ENCODE measurements around the gene SND1. TPM values are rescaled to one million over a fixed set of nuclear protein-coding genes. Genes with fewer than 3 reads are reported as not detected.

Gene SND1
- total and polyA plus RNA-seq, 5 donors from 2014 or later, result 84.4 to 121 (median 86.9) TPM

DNA sequence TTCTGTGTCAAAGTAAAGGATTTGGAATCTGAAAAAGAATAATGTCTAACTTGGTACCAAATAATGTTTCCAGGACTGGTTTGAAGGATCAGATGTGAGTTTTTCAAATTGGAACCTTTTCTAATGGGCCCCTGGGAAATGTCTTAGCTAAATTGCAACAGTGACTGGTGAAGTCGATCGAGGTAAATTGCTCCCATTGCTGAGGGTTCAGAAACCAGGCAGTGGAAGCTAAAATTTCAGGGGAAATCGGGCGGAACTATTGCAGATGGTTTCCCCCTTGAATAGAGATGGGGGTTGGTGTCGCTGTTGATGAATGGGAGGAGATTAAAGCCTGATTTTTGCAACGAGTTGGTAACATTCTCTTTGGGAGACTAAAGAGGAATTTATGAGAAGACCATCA lies 112.7 kb downstream of the SND1 start:
- Mint-ChIP-seq H3K9me3 (peaks cover 0 to 2% (median 0%) of the 10 kb centered on the region in 7 donors), H3K36me3 (peaks cover 12% of the 10 kb centered on the region), H3K4me3 (no peak overlapping the region), H3K4me1 (peaks cover 19 to 41% (median 37%) of the 10 kb centered on the region in 4 donors), H3K27ac (no peak overlapping the region), H3K27me3 (no peaks in the 10 kb centered on the region)
- H3K4me1 ChIP-seq (ENCODE audit: control insufficient read depth, insufficient read depth, low read length, poor library complexity, severe bottlenecking), result no peaks in the 10 kb centered on the region
- no peak overlapping the region for H3K27ac ChIP-seq (ENCODE audit: insufficient read depth, low read length, poor library complexity, severe bottlenecking)
- no peaks in the 10 kb centered on the region for H3K36me3 ChIP-seq (ENCODE audit: control insufficient read depth, insufficient read depth, low read length)
- DNase-seq (no peak), ATAC-seq (ENCODE audit: low read depth in 2 of 2) (no peak)
- no peak overlapping the region for H3K4me3 ChIP-seq (ENCODE audit: low read depth, low read length)
- no peaks in the 10 kb centered on the region for H3K27me3 ChIP-seq (ENCODE audit: control insufficient read depth, insufficient read depth, low read length)
- H3K9me3 ChIP-seq (ENCODE audit: control insufficient read depth in 2 of 2, low read length in 2 of 2), result no peaks in the 10 kb centered on the region

DNA sequence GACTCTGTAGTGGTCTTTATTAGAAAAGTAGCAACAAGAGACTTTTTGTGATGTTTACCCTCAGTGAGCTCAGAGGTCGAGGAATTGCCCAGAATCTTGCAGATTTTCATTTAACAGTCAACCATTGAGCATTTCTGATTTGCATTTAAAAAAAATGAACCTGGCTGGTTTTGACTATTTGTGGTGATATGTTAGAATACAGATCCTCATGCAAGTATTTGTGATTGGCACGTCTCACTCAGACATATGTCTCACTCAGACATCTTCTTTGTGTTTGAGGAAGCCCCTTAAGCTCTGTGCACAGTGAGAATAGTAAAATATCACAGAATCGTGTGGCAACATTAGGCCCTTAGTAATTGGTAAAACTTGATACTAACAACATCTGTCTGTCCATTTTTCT lies 113.2 kb downstream of the SND1 start:
- no peak overlapping the region for H3K27ac Mint-ChIP-seq
- no peaks in the 10 kb centered on the region for H3K27me3 Mint-ChIP-seq
- peaks cover 0 to 2% (median 0%) of the 10 kb centered on the region in 7 donors for H3K9me3 Mint-ChIP-seq
- no peaks in the 10 kb centered on the region for H3K4me1 ChIP-seq (ENCODE audit: control insufficient read depth, insufficient read depth, low read length, poor library complexity, severe bottlenecking)
- no peaks in the 10 kb centered on the region for H3K36me3 ChIP-seq (ENCODE audit: control insufficient read depth, insufficient read depth, low read length)
- DNase-seq, result no peak
- H3K36me3 Mint-ChIP-seq, result peaks cover 12% of the 10 kb centered on the region
- no peak overlapping the region for H3K4me3 ChIP-seq (ENCODE audit: low read depth, low read length)
- no peaks in the 10 kb centered on the region for H3K9me3 ChIP-seq (ENCODE audit: control insufficient read depth in 2 of 2, low read length in 2 of 2)
- H3K27me3 ChIP-seq (ENCODE audit: control insufficient read depth, insufficient read depth, low read length), result no peaks in the 10 kb centered on the region
- H3K27ac ChIP-seq (ENCODE audit: insufficient read depth, low read length, poor library complexity, severe bottlenecking), result no peak overlapping the region
- no peak for ATAC-seq (ENCODE audit: low read depth in 2 of 2)
- H3K4me3 Mint-ChIP-seq, result no peak overlapping the region
- H3K4me1 Mint-ChIP-seq, result peaks cover 19 to 38% (median 35%) of the 10 kb centered on the region in 4 donors

DNA sequence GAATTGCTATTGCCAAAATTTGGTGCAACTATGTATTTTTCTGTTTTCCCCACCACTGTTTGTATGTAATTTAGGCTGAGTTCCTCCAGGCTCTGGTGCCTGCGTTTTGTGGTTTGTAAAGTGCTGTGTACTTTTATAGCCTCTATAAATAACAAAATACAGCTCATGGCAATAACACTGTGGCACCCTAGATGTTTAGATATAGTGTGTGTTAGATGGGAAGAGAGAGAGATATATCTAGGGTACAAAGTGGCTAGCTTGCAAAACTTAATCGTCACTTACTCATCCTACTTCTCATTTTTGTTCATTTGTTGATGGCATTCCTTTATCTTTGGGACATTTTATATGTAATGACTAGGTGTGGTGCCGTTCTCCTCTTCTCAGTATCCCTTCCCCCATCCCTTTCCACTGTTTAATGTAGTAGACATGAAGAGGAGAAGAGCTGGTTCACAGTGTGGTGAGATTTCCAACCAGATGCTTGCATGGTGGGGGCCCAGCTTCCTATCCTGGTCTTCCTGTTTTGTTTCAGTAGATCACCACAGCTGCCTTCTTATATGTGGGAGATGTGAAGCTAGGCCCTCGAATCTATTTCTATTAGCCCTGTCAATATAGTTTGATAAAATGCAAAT lies 115.0 kb downstream of the SND1 start:
- H3K9me3 ChIP-seq (ENCODE audit: control insufficient read depth in 2 of 2, low read length in 2 of 2), result no peaks in the 10 kb centered on the region
- ATAC-seq (ENCODE audit: low read depth in 2 of 2) (no peak), DNase-seq (no peak)
- no peaks in the 10 kb centered on the region for H3K4me1 ChIP-seq (ENCODE audit: control insufficient read depth, insufficient read depth, low read length, poor library complexity, severe bottlenecking)
- H3K36me3 Mint-ChIP-seq, result peaks cover 19% of the 10 kb centered on the region
- H3K9me3 Mint-ChIP-seq, result peaks cover 0 to 2% (median 0%) of the 10 kb centered on the region in 7 donors
- H3K27ac Mint-ChIP-seq, result peak overlapping the region in 1 of 3 donors; percentile 85
- no peaks in the 10 kb centered on the region for H3K36me3 ChIP-seq (ENCODE audit: control insufficient read depth, insufficient read depth, low read length)
- peak overlapping the region in 1 of 4 donors; percentile 48 for H3K4me3 Mint-ChIP-seq
- no peaks in the 10 kb centered on the region for H3K27me3 ChIP-seq (ENCODE audit: control insufficient read depth, insufficient read depth, low read length)
- no peak overlapping the region for H3K27ac ChIP-seq (ENCODE audit: insufficient read depth, low read length, poor library complexity, severe bottlenecking)
- no peaks in the 10 kb centered on the region for H3K27me3 Mint-ChIP-seq
- peaks cover 11 to 44% (median 26%) of the 10 kb centered on the region in 4 donors for H3K4me1 Mint-ChIP-seq
- H3K4me3 ChIP-seq (ENCODE audit: low read depth, low read length), result no peak overlapping the region

DNA sequence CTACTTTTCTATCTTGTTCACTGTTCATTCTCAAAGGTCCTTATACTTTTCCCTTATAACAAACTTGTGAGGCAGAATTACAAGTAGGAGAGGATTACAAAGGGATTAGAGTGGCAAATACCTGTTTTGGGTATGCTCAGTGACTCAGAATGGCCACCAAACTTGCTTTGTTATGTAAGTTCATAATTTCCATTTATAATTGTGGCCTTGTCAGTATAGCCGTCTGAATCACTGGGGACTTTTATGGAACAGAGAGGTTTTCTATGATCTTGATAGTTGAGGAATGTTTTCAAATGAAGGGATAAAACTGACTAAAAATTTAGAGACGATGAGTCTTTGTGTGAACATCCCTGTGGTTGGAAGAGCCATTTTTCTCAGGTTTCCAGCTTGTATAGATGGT lies 116.2 kb downstream of the SND1 start:
- peaks cover 0 to 2% (median 0%) of the 10 kb centered on the region in 7 donors for H3K9me3 Mint-ChIP-seq
- Histone ChIP-seq H3K4me3 (ENCODE audit: low read depth, low read length) (no peak overlapping the region), H3K36me3 (ENCODE audit: control insufficient read depth, insufficient read depth, low read length) (no peaks in the 10 kb centered on the region), H3K27ac (ENCODE audit: insufficient read depth, low read length, poor library complexity, severe bottlenecking) (no peak overlapping the region), H3K9me3 (ENCODE audit: control insufficient read depth in 2 of 2, low read length in 2 of 2) (no peaks in the 10 kb centered on the region), H3K4me1 (ENCODE audit: control insufficient read depth, insufficient read depth, low read length, poor library complexity, severe bottlenecking) (no peaks in the 10 kb centered on the region), H3K27me3 (ENCODE audit: control insufficient read depth, insufficient read depth, low read length) (no peaks in the 10 kb centered on the region)
- peaks cover 19% of the 10 kb centered on the region for H3K36me3 Mint-ChIP-seq
- H3K4me1 Mint-ChIP-seq, result peaks cover 4 to 42% (median 23%) of the 10 kb centered on the region in 4 donors
- DNase-seq (no peak), ATAC-seq (ENCODE audit: low read depth in 2 of 2) (no peak)
- H3K27ac Mint-ChIP-seq, result peak overlapping the region in 2 of 3 donors; percentile 4 to 32
- no peak overlapping the region for H3K4me3 Mint-ChIP-seq
- no peaks in the 10 kb centered on the region for H3K27me3 Mint-ChIP-seq

DNA sequence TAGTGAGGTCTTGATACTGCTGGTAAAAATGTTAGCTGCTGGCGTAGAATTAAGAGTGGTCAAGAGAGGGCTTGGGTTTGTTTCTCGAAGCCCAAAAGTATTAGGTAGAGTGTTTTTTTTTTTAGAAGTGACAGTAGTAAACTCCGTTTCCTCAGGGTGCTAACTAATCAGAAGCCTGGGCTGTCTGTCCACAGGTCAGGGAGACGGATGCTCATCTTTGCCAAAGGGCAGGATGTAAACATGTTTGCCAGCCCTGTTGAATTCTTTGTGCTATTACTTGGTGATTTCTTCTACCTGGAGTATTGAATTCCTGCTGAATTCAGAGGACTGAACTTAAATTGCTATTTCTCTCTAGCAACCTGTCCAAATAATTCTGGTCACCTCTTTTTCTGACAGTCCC lies 117.1 kb downstream of the SND1 start:
- H3K27me3 ChIP-seq (ENCODE audit: control insufficient read depth, insufficient read depth, low read length), result no peaks in the 10 kb centered on the region
- DNase-seq (no peak), ATAC-seq (ENCODE audit: low read depth in 2 of 2) (no peak)
- Mint-ChIP-seq H3K4me1 (peaks cover 4 to 42% (median 20%) of the 10 kb centered on the region in 4 donors), H3K9me3 (peaks cover 0 to 2% (median 0%) of the 10 kb centered on the region in 7 donors), H3K27ac (no peak overlapping the region), H3K27me3 (no peaks in the 10 kb centered on the region), H3K36me3 (peaks cover 23% of the 10 kb centered on the region), H3K4me3 (no peak overlapping the region)
- H3K36me3 ChIP-seq (ENCODE audit: control insufficient read depth, insufficient read depth, low read length), result no peaks in the 10 kb centered on the region
- no peak overlapping the region for H3K4me3 ChIP-seq (ENCODE audit: low read depth, low read length)
- no peak overlapping the region for H3K27ac ChIP-seq (ENCODE audit: insufficient read depth, low read length, poor library complexity, severe bottlenecking)
- no peaks in the 10 kb centered on the region for H3K9me3 ChIP-seq (ENCODE audit: control insufficient read depth in 2 of 2, low read length in 2 of 2)
- no peaks in the 10 kb centered on the region for H3K4me1 ChIP-seq (ENCODE audit: control insufficient read depth, insufficient read depth, low read length, poor library complexity, severe bottlenecking)

DNA sequence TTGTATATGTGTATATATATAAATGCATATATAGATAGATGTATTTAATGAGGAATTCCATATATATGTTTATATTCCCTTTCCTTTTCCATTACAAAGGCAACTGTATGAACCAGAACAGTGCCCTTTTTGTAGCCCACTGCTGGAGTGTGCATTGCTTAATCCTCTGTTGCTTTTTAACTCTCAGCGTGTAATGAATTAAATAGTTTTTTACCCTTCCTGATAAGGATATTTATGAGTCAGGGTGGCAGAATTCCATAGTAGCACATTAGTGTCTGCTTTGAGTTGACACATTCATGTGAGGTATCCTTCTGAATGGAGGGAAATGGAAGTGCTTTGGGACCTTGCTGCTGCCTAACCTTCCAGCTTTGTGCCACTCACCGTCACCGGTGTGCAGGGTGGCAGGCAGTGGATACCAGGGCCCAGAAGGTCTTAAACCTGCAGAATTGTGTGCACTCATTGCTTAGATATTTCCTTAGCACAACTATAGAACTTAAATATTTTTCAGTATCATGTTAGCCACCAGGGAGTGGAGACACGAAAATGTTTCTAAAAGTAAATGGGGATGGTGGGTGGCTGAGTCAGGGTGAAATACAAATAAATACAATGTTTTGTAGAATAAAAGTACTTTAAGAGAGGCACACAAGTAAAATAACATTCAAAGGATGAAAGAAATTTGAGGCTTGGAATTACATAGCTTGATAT lies 117.9 kb downstream of the SND1 start:
- peaks cover 4 to 38% (median 21%) of the 10 kb centered on the region in 4 donors for H3K4me1 Mint-ChIP-seq
- DNase-seq, result no peak

DNA sequence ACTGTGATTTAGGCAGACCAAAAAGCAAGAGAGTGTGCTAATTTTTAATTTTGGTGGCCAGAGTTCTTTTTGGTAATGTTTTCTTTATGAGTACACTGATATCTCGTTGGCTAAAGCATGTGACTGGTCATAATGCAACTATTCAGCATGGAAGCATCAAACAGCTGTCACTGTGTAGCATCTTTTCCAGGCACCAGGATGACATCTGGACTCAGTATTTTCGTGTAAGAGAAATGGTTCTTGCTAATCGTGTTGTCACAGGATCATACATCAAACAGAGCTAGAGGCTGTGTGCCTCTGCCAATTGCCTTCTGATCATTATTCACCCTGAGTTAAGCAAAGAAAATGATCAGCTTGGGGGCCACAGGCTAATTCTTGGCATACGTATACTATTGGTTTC lies 118.9 kb downstream of the SND1 start:
- peaks cover 13% of the 10 kb centered on the region for H3K36me3 Mint-ChIP-seq
- H3K36me3 ChIP-seq (ENCODE audit: control insufficient read depth, insufficient read depth, low read length), result no peaks in the 10 kb centered on the region
- no peaks in the 10 kb centered on the region for H3K4me1 ChIP-seq (ENCODE audit: control insufficient read depth, insufficient read depth, low read length, poor library complexity, severe bottlenecking)
- no peak overlapping the region for H3K27ac ChIP-seq (ENCODE audit: insufficient read depth, low read length, poor library complexity, severe bottlenecking)
- no peak overlapping the region for H3K4me3 Mint-ChIP-seq
- peaks cover 4 to 36% (median 23%) of the 10 kb centered on the region in 4 donors for H3K4me1 Mint-ChIP-seq
- DNase-seq, result no peak
- H3K27ac Mint-ChIP-seq, result no peak overlapping the region
- no peaks in the 10 kb centered on the region for H3K9me3 ChIP-seq (ENCODE audit: control insufficient read depth in 2 of 2, low read length in 2 of 2)
- no peaks in the 10 kb centered on the region for H3K27me3 Mint-ChIP-seq
- ATAC-seq (ENCODE audit: low read depth in 2 of 2), result no peak
- H3K4me3 ChIP-seq (ENCODE audit: low read depth, low read length), result no peak overlapping the region
- H3K9me3 Mint-ChIP-seq, result no peaks in the 10 kb centered on the region
- H3K27me3 ChIP-seq (ENCODE audit: control insufficient read depth, insufficient read depth, low read length), result no peaks in the 10 kb centered on the region

More for the DNA sequence above, 117.9 kb downstream of the SND1 start:
- H3K4me1 ChIP-seq (ENCODE audit: control insufficient read depth, insufficient read depth, low read length, poor library complexity, severe bottlenecking), result no peaks in the 10 kb centered on the region
- Mint-ChIP-seq H3K9me3 (peaks cover 0 to 2% (median 0%) of the 10 kb centered on the region in 7 donors), H3K27ac (no peak overlapping the region), H3K36me3 (peaks cover 19% of the 10 kb centered on the region), H3K27me3 (no peaks in the 10 kb centered on the region), H3K4me3 (no peak overlapping the region)
- no peak for ATAC-seq (ENCODE audit: low read depth in 2 of 2)
- no peak overlapping the region for H3K4me3 ChIP-seq (ENCODE audit: low read depth, low read length)
- H3K27ac ChIP-seq (ENCODE audit: insufficient read depth, low read length, poor library complexity, severe bottlenecking), result no peak overlapping the region
- H3K36me3 ChIP-seq (ENCODE audit: control insufficient read depth, insufficient read depth, low read length), result no peaks in the 10 kb centered on the region
- H3K27me3 ChIP-seq (ENCODE audit: control insufficient read depth, insufficient read depth, low read length), result no peaks in the 10 kb centered on the region
- H3K9me3 ChIP-seq (ENCODE audit: control insufficient read depth in 2 of 2, low read length in 2 of 2), result no peaks in the 10 kb centered on the region
